DND-41 (cell line): Measurements from ENCODE around the gene CMSS1.

Experiments
- CTCF ChIP-seq: IDR thresholded peaks from 2 replicates; pipeline ENCODE4 v1.5.1; 2012; ENCODE audit warnings: borderline replicate concordance, low read length, moderate library complexity, mild to moderate bottlenecking; ENCODE audit not compliant: poor library complexity, severe bottlenecking; ENCODE audit errors: extremely low read depth
- EZH2 ChIP-seq: IDR thresholded peaks from 3 replicates; pipeline ENCODE4 v1.6.1; 2012; ENCODE audit warnings: borderline replicate concordance, low read depth, mild to moderate bottlenecking, moderate library complexity, low read length, inconsistent platforms; ENCODE audit not compliant: severe bottlenecking

GRCh38 chr3:99954914-99955644 is 137.4 kb downstream of the CMSS1 start:
- no peak for TF ChIP-seq CTCF
- no peak for TF ChIP-seq EZH2
